VCaP (cell line): ENCODE results near the gene BEX3.

ENCODE experiments used
- H3K27ac ChIP-seq: fragments of 450-650 bp; 2 replicates; pipeline ENCODE4 v1.5.1; 2017
- TF ChIP-seq, protein P1 (sequence below): fragments of 450-650 bp; conservative IDR thresholded peaks from 2 replicates; pipeline ENCODE4 v1.5.1; 2017; ENCODE audit warnings: mild to moderate bottlenecking, moderate library complexity

The BEX3 gene

DNA sequence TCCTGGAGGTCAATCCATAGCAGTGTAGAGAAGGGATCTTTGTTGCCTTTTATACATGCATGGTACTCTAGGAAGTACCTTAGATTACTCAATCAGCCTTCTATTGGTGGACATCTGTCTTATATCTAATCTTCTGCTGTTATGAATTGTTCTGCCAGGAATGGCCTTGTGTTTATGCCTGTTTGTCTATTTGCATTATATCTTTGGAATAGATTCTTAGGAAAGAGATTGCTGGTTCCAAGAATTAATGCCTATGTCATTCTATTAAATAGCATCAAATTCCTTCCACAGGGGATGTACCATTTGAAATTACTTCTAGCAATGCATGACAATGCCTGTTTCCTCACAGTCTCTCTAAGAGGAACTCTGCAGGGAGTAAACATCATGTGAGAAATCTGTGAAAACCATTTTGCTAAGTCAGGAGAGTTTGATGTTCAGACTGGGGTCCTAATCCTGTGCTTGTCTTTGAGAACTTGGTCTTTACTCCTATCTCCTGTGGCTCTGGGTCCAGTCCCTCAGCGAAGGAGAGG lies 42.5 kb downstream of the BEX3 start:
- H3K27ac ChIP-seq = no peak overlapping the region
- TF ChIP-seq, protein P1, sequence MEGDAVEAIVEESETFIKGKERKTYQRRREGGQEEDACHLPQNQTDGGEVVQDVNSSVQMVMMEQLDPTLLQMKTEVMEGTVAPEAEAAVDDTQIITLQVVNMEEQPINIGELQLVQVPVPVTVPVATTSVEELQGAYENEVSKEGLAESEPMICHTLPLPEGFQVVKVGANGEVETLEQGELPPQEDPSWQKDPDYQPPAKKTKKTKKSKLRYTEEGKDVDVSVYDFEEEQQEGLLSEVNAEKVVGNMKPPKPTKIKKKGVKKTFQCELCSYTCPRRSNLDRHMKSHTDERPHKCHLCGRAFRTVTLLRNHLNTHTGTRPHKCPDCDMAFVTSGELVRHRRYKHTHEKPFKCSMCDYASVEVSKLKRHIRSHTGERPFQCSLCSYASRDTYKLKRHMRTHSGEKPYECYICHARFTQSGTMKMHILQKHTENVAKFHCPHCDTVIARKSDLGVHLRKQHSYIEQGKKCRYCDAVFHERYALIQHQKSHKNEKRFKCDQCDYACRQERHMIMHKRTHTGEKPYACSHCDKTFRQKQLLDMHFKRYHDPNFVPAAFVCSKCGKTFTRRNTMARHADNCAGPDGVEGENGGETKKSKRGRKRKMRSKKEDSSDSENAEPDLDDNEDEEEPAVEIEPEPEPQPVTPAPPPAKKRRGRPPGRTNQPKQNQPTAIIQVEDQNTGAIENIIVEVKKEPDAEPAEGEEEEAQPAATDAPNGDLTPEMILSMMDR = no peak

DNA sequence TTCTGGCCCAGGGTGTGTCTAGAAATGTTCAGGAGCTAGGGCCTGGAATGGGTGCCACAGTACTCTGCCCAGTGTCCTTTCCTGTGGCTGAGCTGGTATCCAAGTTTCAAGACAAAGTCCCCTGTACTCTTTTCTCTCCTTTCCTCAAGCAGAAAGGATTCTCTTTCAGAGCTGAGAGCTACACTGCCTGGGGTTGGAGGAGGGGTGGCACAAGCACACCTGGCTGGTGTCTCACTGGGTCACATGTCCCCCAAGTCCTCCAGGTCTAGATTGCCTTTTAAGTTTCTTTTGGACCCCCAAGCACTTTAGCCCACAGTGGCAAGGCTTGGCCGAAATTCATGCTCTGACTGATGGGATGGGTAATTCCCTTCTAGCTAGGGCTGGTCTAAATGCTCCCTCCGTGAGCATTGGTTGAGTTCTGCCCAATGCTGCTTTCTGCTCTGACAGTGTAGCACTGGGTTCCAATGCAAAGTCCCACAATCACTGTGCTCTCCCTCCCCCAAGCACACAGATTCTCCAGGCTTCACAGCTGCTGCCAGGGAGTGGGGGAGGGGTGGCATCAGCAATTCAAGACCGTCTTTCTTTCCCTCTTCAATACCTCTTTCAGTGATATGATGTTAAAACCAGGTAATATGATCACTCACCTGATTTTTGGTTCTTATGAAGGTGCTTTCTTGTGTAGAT lies 47.8 kb downstream of the BEX3 start:
- H3K27ac ChIP-seq = no peak overlapping the region
- TF ChIP-seq, protein P1 = no peak
